SKM-1 (cell line): Measurements from ENCODE around the gene LIMS3.
"Not testable (repeated sequence)": the region's sequence is repeated elsewhere in the genome, so short reads cannot be mapped to it uniquely, and the experiment has no call there.

ENCODE experiments used
- DNase-seq: peaks from one replicate; lab custom pipeline; 2025; ENCODE audit not compliant: unreplicated experiment; lab: John Stamatoyannopoulos, UW

The LIMS3 gene, protein sequence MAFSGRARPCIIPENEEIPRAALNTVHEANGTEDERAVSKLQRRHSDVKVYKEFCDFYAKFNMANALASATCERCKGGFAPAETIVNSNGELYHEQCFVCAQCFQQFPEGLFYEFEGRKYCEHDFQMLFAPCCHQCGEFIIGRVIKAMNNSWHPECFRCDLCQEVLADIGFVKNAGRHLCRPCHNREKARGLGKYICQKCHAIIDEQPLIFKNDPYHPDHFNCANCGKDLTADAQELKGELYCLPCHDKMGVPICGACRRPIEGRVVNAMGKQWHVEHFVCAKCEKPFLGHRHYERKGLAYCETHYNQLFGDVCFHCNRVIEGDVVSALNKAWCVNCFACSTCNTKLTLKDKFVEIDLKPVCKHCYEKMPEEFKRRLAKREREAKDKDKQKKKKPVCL

DNA sequence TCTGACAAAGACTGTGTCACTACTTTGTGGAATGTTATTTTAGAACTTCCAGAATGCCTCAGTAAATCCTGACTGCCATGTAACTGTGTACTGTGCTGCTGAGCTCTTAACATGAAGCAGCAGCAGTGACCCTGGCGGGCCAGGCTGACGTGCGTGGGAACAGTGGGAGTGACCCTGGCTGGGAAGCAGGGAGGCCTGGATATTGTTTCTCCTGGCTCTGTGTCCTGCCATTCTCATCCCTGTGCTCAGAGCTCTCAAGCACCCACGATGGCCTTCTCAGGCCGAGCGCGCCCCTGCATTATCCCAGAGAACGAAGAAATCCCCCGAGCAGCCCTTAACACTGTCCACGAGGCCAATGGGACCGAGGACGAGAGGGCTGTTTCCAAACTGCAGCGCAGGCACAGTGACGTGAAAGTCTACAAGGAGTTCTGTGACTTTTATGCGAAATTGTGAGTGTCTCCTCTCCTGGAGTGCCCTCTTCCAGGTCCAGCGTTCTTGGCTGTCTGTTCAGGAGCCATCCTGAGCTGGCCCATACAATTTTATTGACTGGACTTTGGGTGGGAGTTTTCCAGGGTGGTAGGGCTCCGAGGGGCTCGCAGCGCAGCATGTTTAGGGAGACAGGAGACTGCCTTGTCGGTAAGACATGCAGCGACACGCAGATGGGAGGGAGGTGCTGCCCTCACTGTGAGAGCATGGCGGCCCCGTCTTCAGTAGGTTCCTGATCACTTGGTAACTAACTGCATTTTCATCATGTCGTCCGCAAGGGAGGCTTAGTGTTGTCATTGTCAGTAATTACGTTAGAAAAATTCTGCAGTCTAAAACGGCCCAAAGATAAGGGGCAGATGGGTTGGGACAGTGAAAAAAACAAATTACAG, at the start of gene LIMS3:
LIMS3 (plus strand) TSS at position 227 of the 875 bp plus-strand sequence; CDS start at position 268, 41 bp downstream.
- not testable (repeated sequence) for DNase-seq

DNA sequence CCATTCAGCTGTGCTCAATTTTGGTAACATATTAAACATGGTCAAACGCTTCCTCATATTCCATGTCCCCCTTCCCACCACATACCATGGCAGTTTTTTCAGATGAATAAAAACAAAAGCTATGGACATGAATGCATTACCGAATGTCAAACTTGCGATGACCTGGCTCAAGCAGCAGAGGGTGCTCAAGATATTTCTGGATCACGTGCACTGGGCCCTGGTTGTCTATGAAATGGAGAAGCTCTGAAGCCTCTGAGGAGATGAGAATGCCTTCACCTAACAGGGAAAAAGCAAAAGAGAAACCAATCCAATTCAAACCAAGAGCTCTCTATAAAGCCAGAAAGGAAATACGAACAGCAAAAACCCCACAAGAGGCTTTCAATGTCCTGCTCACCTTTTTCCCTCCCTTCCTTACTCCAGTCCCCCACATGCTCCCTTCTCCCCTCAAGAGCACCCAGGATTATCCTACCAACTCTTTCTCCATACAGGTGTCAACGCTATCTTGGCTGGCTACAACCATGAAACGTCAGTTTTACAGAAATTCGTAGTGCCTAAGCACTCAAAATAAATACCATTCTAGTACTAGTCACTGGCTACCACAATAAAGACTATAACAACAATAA, 27.2 kb upstream of the LIMS3 start:
- DNase-seq = not testable (repeated sequence)

DNA sequence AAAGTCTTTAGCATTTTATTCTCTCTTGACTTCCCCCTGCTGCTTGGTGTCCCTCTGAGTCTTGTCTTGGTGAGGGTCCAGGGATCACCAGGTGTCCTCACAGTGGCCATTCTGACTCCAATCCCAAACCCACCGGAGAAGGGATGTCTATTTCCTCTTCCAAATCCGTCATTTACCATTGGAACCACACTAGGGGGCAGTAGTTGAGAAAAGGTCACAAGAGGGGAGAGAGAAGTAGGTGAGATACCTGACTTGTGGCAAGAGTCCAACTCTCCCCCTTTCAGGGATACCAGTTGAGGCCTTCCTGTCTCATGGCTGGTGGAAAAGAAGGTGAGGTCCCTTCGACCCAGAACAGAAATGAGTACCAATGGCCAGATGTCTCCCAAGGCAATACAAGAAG, 21.9 kb upstream of the LIMS3 start:
- DNase-seq = not testable (repeated sequence)

DNA sequence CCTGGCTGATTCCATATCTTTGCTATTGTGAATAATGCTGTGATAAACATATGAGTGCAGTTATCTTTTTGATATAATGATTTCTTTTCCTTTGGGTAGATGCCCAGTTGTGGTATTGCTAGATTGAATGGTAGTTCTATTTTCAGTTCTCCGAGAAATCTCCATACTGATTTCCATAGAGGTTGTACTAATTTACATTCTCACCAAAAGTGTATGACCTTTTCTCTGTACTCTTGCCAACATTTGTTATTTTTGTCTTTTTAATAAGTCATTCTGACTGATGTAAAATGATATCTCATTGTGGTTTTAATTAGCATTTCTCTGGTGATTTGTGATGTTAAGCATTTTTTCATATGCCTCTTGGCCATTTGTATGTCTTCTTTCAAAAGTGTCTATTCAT, 16.4 kb upstream of the LIMS3 start:
- DNase-seq = not testable (repeated sequence)

DNA sequence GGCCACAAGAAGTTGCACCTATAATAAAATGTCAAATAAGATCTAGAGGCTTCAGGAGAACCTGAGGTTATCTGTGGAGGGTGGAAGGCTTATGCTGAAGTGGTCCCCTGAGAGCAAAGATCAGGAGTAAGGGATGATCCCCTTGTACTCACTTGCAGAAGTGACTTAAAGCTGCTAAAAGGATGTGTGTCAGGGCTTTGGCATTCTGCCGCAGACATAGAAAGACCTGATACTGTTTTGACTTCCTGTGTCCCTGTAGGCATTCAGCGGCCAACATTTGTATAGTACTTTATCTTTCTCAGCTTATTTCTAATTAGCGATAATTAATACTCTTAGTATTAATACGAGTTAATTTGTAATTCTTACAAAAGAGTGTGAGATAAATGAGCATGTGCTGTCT, 10.1 kb upstream of the LIMS3 start:
- not testable (repeated sequence) for DNase-seq

DNA sequence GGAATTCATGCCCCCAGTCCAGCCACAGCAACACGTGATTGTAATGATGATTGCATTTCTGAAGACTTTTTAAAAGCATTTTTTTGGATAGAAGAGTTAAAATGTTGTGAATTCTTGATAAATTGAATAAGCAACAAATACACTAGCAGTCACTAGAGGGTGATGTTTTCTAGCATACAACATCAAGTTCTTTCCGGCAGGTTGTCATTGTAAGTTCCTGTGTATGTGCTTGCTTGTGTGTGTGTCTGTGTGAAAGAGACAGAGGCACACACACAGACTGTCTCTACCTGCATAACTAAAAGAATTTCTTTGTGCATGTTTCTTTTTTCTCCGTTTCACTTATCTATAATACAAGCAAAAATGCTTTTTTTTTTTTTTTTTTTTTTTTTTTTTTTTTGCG, 8.6 kb upstream of the LIMS3 start:
- DNase-seq = not testable (repeated sequence)

DNA sequence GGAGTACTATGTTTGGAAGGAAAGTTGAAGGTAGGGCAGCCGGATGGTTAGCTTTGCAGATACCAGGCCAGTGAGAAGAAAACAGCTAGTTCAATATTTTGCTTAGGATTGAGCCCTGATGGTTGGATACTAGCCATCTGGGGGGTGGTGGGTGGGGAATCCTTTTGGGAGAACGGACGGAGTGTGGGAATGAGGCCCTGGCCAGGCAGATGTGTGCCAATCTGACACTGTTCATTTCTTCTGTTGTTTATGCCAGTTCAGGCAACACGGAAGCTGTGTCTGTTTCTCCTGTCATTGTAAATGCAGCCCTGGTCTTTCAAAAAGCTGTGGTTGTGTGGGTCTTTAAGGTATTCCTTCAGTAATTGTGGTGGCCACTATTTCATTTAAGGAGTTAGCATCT, 7.5 kb upstream of the LIMS3 start:
- not testable (repeated sequence) for DNase-seq

DNA sequence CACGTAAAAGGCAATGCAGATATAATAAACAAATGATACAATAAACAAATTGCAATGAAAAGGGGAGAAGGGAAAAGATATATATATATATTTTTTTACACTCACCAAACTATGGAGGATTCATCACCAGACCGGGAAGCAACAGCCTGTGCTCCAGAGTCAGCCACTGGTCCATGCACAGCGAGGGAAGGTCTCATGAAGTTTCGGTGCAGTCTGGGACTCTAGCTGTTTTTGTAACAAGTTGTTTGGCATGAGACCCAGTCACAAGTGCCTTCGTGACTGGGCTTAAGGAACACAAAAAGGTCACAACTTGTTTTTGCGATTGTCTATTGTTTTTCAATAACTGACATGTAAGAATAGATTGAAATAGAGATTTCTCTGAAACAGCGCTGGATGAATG, 4.8 kb upstream of the LIMS3 start:
- DNase-seq = not testable (repeated sequence)

DNA sequence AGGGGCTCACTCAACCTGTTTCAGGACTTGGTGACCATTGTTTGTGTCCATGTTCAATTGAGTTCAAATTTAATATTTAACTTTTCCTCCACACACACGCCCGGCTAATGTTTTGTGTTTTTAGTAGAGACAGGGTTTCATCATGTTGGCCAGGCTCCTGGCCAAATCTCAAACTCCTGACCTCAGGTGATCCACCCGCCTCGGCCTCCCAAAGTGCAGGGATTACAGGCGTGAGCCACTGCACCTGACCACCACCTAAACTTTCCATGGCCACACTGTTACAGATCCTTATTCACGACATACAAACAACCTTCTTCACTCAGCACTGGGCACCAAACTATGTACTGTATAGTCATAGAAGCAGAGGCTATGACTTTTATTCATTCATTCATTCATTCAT, 4.3 kb upstream of the LIMS3 start:
- DNase-seq = not testable (repeated sequence)

DNA sequence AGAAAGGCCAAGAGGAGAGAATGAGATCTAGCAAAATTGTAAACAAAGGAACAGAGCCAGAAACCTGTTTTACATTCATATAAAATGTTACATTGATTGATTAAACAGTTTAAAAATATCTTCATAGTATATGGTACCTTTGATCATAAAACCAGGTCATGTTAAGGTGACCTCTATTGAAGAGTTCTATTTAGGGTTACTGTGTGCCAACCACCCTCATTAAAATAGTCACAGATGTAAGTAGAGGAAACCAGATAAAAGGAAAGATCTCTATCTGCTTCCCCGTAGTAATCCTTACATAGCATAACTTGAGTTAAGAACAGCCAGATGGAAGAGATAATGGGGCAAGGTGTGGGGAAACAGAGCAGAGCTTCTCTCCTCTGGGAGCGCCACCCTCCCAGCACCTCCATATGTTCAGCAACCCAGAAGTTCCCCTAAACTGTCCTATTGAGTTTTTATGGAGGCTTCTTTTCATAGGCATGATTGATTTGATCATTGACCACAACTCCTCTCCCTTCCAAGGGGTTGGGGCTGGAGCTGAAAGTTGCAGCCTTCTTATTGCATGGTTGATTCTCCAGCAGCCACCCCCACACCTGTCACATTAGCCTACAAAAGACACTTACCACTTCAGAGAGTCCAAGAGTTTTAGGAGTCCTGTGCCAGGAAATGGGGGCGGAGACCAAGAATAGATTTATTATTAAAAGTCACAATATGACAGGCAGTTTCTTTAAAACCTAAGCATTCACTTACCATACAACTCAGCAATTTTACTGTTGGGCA, 3.2 kb upstream of the LIMS3 start:
- DNase-seq = not testable (repeated sequence)

DNA sequence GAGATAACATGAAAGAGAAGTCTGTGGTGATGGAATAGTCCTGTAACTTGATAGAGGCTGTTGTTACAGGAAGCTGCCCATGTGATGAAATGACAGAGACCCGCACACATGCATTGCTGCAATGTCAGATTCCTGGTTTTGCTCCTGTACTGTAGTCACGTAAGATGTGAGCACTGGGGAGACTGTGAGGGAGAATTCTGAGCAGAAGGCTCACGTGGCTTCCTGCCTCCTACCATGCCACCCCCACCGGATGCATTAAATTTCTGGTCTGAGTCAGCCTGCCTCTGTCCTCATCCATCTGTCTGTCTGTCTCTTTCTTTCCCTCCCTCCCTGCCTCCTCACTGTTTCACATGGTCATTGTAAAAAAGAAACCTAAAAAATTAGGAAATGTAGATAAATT, 2.3 kb upstream of the LIMS3 start:
- not testable (repeated sequence) for DNase-seq

DNA sequence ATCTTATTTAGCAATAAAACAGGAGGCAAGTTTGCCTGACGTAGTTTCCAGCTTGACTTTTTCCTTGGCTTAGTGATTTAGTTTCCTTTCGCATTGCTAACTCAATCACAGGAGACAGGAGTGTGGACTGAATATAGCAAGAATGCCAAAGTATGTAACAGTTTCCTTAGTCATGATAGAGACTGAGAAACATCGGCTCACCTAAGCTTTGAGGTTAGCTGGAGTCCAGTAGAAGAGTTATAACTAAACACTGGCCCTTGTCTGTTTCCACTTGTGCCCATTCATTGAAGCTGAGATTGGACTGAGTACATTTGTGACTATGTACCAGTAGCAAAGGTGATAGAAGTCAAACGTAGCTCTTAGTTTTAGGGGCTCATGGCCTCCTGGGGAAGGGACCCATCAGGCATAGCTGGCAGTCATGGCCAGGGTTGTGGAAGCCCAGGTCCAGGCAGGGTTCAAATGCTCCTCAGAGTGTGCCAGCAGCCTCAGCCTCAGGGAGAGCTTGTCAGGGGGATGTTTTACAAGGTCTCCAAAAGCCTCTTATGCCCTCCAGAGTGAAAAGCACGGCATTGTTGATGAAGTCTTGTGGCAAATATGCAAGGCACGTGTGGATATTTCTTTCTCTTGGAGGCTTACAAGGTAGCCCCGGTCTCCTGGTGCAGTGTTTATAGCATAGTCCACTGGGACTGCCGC, 573 bp upstream of the LIMS3 start:
- not testable (repeated sequence) for DNase-seq

DNA sequence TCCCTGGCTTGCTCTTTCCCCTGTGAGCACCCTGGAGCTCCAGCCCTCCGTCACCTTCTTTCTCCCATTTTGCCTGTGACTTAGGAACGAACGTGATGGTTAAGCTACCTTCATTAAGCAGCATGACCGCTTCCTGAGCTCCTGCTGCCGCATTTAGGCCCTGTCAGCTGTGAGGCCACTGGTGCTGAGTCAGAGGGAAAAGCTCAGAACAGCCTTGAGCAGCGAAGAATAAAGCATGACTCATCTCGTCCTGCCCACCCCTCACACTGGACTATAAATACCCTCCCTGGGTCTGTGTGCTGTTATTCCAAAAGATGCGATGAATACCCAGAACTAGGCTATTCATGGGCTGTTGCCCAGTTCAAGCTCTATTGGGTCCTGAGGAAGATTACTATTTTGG, 7.3 kb downstream of the LIMS3 start:
- DNase-seq = not testable (repeated sequence)

DNA sequence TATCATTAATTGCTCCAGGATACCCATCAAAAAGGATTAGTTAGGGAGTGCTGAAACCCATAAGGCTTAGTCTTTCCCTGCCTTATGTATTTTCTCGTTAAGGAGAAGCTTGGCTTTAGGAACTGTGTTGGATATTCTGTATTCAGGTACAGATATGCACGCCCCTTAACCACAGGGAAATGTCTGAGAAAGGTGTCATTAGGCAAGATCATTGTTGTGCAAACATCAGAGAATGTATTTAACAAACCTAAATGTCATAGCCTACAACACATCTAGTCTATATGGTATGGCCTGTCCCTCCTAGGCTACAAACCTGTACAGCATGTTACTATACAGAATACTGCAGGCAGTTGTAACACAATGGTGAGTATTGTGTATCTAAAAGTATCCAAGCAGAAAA, 10.1 kb downstream of the LIMS3 start:
- DNase-seq = not testable (repeated sequence)

DNA sequence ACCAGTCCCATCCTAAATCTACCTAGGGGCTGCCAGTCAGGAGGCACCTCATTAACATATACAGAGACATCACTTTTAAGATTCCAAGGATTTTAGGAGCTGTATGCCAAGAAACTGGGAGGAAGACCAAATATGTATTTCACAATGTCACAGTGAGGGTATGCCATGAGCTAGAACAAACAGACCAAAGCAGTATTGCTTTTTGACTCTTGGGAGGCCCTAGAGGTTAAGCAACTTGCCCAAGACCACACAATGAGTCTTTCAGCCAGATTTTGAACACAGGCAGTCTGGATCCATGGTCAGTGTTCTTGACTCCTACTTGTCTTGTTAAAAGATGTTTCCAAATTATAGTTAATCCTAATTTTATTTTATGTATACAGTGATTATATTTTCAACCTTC, 12.3 kb downstream of the LIMS3 start:
- DNase-seq = not testable (repeated sequence)

DNA sequence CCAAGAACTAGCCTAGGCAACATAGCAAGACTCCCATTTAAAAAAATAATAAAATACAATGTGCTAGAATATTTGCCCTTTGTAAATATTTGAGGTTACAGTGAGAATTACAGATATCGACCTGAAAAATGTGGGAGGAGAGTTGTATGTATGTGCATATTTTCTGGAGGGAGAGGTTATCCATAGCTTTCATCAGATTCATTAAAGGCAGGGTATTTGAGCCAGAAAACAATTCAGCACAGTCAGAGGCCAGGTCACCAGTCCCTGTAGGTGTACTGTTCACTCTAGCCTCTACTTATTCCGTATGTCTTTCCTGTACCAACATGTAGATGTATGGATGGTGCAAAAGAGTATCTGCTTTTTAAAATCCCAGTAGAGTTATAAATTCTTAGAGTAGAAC, 15.4 kb downstream of the LIMS3 start:
- not testable (repeated sequence) for DNase-seq

DNA sequence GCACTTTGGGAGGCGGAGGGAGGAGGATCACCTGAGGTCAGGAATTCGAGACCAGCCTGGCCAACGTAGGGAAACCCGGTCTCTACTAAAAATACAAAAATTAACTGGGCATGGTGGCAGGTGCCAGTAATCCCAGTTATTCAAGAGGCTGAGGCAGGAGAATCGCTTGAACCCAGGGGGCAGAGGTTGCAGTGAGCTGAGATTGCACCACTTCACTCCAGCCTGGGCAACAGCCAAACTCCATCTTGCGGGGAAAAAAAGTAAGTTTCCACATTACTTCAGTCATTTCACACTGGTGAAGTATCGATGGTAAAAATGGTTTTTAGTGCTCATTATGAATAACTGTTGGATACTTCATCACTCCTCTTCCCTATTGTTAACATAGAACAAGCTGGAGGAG, 16.1 kb downstream of the LIMS3 start:
- not testable (repeated sequence) for DNase-seq

DNA sequence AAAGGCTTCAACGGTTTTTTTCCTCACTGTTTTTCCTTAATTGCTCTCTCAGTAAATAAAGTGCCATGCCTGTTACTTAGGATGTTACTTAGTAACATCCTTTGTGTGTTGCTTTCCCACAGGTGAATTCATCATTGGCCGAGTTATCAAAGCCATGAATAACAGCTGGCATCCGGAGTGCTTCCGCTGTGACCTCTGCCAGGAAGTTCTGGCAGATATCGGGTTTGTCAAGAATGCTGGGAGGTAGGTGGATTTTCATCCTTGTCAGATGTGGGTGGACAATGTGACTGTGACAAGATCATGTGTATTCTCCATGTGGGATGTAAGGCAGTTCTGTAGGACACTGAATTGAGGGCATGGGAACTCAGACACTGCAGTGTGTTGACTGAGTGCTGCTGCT, 17.3 kb downstream of the LIMS3 start:
- DNase-seq = not testable (repeated sequence)

DNA sequence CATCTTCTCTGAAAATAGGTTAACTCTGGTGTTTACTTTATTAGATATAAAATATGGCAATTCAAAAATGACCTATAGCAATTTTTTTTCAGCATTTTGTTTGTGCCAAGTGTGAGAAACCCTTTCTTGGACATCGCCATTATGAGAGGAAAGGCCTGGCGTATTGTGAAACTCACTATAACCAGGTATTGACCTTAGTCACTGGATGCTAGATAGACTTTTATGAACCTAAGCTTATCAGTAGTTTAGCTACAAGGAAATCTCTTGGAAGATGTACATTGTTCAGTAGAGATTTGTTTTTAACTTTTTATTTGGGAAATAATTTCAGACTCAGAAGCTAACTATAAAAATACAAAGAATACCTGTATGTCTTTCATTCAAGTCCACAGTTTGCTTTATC, 21.7 kb downstream of the LIMS3 start:
- not testable (repeated sequence) for DNase-seq
